AG09319 (cell line): ENCODE data around the gene CFAP210.
"Not testable (repeated sequence)": the region's sequence is repeated elsewhere in the genome, so short reads cannot be mapped to it uniquely, and the experiment has no call there.

ENCODE experiments used
- DNase-seq: peaks from one replicate; pipeline ENCODE4 v3.0.0-alpha.2; 2010; ENCODE audit warnings: low read depth; ENCODE audit errors: extremely low read depth
- CTCF ChIP-seq: IDR thresholded peaks from 2 replicates; pipeline ENCODE4 v1.5.1; 2011; ENCODE audit warnings: low read depth, mild to moderate bottlenecking, inconsistent platforms, low read length, moderate library complexity

CFAP210 gene

DNA sequence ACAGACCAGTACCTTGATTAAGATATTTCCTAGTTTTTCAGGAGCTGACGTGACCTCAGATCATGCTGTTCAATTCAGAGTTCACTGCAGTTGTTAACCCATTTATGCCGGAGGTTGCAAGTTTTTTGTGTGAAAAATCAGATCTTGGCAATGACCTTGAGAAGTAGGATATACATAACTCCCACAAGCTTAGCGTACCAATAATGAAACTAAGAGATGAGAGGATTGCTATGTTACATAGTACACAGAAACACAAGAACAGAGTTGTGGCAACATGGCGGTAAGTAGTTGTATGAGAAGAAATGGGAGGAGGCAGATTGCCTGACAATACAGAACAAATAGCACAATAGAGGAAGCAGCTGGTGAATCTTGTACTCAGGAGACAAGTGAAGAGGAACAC, 71.0 kb downstream of the CFAP210 start:
- TF ChIP-seq CTCF: no peak
- no peak for DNase-seq

GRCh38 chr2:169620509-169620908, 73.7 kb downstream of the CFAP210 start:
- no peak for DNase-seq
- TF ChIP-seq CTCF: no peak

GRCh38 chr2:169619946-169620345, 74.3 kb downstream of the CFAP210 start:
- TF ChIP-seq CTCF: no peak
- no peak for DNase-seq

DNA sequence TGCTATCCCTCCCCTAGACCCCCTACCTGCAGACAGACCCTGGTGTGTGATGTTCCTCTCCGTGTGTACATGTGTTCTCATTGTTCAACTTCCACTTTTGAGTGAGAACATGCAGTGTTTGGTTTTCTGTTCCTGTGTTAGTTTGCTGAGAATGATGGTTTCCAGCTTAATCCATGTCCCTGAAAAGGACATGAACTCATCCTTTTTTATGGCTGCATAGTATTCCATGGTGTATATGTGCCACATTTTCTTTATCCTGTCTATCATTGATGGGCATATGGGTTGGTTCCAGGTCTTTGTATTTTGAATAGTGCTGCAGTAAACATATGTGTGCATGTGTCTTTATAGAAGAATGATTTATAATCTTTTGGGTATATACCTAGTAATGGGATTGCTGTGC, 78.2 kb downstream of the CFAP210 start:
- not testable (repeated sequence) for DNase-seq

- no peak for TF ChIP-seq CTCF
Measured at GRCh38 chr2:169613876-169614275, 80.3 kb downstream of the CFAP210 start.

DNA sequence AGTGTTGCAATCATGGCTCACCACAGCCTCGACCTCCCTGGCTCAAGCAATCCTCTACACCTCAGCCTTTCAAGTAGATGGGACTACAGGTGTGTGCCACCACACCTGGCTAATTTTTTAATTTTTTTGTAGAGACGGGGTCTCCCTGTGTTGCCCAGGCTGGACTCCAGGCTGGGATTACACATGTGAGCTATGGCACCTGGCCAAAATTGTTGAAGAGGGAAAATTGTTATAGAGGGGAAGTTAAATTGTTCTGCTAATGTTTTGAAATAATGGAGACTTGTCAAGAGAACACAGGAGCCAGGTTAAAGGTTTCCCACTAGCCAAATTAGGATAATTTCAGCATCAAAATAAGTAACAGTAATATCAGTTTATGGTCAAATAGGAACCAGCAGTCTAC, 84.9 kb downstream of the CFAP210 start:
- TF ChIP-seq CTCF: no peak
- no peak for DNase-seq

More at GRCh38 chr2:169613876-169614275, 80.3 kb downstream of the CFAP210 start:
- DNase-seq: no peak

GRCh38 chr2:169599568-169599967, 94.6 kb downstream of the CFAP210 start:
- DNase-seq: no peak
- no peak for TF ChIP-seq CTCF

GRCh38 chr2:169598982-169599381, 95.2 kb downstream of the CFAP210 start:
- TF ChIP-seq CTCF: no peak

GRCh38 chr2:169596546-169596945, 97.7 kb downstream of the CFAP210 start:
- not testable (repeated sequence) for DNase-seq

More at GRCh38 chr2:169598982-169599381, 95.2 kb downstream of the CFAP210 start:
- DNase-seq: no peak
